Activated CD4-positive, CD25-positive, alpha-beta regulatory T cell treated with anti-CD3 and anti-CD28 coated beads, Interleukin-2, amount 50 U/mL, for 16 hours (primary cell): ENCODE data around the gene VRTN.
A peak's percentile ranks its signal among the peaks of the same experiment; 100 is the strongest.
"Not testable (repeated sequence)": the region's sequence is repeated elsewhere in the genome, so short reads cannot be mapped to it uniquely, and the experiment has no call there.

Experiments used
- DNase-seq: peaks from one replicate; pipeline ENCODE4 v3.0.0-alpha.2; 2020; ENCODE audit warnings: low read depth, low spot score

Gene VRTN, protein sequence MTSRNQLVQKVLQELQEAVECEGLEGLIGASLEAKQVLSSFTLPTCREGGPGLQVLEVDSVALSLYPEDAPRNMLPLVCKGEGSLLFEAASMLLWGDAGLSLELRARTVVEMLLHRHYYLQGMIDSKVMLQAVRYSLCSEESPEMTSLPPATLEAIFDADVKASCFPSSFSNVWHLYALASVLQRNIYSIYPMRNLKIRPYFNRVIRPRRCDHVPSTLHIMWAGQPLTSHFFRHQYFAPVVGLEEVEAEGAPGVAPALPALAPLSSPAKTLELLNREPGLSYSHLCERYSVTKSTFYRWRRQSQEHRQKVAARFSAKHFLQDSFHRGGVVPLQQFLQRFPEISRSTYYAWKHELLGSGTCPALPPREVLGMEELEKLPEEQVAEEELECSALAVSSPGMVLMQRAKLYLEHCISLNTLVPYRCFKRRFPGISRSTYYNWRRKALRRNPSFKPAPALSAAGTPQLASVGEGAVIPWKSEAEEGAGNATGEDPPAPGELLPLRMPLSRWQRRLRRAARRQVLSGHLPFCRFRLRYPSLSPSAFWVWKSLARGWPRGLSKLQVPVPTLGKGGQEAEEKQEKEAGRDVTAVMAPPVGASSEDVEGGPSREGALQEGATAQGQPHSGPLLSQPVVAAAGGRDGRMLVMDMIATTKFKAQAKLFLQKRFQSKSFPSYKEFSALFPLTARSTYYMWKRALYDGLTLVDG

DNA sequence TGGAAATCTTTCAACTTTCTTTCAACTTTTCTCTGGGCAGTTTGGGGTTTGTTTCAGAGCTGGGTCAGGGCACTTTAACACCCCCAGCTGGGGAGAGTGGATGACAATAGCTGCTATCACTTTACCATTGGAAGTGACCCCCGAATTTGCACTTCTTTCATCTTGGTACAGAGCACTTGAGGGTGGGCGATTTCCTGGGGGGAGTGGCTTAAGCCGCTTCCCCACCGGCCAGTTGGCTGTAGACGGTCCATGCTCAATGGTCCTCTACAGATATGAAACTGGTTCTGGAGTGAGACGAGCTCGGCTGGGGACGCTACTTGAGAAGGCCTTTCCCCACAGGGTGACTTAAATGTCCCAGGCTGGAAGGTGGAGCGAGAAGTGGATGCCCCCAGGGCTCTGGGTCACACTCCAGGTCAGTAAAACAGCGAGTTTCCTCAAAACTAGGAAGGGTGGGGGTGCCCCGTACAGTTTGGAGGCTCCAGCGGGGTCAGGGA lies at the start of gene VRTN:
Gene VRTN, plus strand, starts transcription at position 231 of the 494 bp plus-strand sequence. CDS start 8,313 bp downstream, outside the sequence.
- no peak for DNase-seq

DNA sequence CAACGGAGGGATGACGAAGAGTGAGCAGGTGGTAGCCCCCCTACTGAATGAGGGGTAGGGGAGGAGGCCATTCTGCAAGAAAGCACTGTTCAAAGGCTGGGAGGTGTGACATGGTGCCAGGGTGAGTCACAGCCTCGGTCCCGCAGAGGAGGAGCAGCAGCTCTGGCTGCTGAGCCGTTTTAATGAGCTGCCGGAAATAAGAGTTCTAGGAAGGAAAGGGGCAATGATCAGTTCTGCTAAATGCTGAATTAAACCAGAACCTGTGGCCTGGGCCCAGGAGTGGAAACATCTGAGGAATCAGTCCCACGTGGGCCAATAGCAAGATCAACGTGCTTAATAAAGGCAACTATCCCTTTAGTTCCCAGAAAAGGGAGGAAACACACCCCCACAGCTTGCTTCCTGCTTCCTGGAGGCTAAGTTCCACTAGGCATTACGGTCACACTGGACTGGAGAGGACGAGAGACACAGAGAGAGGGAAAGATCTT lies 49.2 kb upstream of the VRTN start:
- DNase-seq: no peak

DNA sequence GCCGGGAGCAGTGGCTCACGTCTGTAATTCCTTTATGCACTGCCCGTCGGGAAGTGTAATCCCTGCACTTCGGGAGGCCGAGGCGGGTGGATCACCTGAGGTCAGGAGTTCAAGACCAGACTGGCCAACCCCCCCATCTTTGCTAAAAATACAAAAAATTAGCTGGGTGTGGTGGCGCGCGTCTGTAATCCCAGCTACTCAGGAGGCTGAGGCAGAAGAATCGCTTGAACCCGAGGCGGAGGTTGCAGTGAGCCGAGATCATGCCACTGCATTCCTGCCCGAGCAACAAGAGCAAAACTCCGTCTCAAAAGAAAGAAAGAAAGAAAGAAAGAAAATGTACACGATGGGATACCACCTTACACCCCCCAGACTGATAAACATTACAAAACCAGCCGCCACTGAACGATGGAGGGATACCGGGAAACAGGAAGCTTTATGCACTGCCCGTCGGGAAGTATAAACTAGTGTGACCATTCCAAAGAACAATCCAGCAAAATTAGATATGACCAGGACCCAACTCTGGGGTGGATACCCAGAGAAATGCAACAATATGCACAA lies 46.6 kb upstream of the VRTN start:
- no peak for DNase-seq

DNA sequence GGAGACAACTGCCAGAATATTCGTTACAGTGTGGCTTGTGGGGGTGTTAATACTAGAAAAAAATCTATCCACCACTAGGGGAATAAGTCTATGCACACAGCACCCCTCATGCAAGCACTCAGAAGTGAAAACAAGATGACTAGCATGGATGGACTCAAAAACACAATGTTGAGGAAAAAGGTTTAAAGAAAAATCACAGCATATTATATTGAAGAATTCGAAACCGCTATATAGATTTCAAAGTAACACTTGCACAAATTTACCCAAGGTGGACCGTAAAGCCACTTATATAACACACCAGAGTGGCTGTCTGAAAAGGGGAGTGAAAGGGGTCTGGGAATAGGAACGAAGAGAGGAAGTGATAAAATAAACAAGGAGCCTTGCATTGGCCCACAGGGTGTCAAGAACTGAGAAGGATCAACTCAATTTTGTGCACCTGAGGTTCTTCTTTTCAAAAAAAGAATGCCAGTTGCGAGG lies 46.1 kb upstream of the VRTN start:
- no peak for DNase-seq

DNA sequence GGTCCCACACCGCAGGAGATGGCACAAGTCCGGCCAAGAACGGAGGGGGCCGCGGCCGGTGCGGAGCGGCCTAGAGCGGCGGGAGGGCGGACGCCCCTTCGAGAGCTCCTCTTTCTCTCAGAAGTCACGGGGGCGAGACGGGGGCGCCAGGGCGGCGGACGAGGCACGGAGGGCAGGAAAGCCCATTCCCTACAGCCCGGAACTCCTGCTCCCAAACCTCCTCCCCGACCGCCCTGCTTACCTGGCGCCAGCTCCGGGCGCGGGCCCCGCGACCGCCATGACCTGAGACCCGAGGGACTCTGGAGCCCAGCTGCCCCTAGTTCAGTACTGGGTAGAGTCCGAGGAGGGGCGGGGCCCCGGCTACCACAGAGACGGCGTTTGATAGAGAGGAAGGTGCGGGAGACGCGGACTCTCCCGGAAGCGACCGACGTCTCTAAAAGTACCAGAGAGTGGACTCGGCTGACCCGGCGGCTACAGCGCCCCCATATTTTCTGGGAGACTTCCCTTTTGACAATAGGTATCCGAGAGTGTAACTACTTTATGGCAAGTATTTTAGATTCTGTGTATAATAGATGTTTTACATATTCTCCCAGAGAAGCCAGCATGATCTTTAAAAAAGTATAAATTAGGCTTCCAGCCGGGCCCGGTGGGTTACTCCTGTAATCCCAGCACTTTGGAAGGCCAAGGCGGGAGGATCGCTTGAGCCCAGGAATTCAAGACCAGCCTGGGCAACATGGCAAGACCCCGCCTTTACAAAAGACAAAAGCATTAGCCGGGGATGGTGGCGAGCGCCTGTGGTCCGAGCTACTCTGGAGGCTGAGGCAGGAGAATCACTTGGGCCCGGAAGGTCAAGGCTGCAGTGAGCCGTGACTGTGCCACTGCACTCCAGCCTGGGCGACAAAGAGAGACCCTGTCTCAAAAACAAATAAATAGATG lies 45.4 kb upstream of the VRTN start, which contains the start of gene ABCD4:
Gene ABCD4, minus strand, starts transcription at position 301 of the 936 bp plus-strand sequence. Its CDS starts 22 bp downstream, at position 279.
- DNase-seq: peak; percentile 74

DNA sequence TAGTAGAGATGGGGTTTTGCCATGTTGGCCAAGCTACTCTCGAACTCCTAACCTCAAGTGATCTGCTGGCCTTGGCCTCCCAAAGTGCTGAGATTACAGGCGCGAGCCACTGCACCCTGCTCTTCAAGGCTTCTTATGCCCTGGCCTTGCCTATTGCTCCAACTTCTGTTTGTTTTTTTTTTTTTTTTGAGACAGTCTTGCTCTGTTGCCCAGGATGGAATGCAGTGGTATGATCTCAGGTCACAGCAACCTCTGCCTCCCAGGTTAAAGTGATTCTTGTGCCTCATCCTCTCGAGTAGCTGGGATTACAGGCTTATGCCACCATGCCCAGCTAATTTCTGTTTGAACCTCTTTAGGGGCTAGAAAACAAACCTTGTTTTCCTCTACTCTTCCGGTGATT lies 39.6 kb upstream of the VRTN start:
- no peak for DNase-seq

DNA sequence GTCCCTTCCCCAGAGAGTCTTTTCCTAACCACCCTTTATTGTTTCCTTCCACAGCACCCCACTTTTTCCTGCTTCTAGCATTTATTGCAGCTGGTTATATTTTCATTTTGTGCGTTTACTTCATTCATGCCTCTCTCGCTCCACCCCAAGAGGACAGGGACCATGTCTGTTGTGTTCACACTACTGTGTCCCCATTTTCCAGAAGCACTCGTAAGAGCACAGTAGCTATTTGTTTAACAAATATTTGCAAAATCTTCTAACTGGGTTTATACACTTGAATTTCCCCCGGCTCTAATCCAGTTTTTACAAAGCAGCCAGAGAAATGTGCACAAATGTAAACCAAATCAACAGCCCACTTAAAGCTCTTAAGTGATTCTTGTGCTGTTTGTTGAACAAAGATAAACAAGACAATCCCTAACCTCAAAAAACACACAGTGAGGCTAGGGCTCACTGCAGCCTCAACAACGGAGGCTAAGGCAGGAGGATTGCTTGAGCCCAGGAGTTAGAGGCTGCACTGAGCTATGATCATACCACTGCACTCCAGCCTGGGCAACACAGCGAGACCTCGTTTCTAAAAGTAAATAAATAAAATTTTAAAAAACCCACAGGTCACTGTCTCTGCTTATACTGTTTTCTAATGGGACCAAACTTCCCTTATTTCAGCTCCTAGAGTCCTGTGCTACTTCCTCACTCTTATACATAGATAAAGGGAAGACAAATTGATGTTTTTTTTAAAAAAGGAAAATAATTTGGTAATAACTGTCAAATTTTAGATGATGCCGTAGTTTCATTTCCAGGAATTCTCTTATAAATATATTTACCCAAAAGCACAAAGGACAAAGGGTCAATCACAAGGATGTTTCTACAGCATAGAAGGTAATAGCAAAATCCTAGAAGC lies 38.9 kb upstream of the VRTN start:
- DNase-seq: no peak

DNA sequence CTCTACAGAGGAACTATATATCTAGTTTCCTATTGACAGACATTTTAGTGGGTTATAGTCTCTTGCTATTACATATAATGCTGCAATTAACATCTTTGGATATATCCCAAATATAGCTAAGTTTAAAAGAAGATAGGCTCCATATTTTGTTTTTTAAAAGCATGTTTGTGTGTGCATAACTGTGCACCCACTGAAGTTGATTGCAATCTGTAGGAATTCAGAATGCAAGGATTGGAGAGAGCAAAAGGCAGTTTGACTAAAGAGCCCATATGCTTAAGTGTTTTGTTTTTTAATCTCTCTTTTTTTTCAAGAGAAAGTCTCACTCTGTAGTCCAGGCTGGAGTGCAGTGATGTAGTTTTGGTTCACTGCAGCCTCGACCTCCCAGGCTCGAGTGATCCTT lies 36.1 kb upstream of the VRTN start:
- DNase-seq: no peak

DNA sequence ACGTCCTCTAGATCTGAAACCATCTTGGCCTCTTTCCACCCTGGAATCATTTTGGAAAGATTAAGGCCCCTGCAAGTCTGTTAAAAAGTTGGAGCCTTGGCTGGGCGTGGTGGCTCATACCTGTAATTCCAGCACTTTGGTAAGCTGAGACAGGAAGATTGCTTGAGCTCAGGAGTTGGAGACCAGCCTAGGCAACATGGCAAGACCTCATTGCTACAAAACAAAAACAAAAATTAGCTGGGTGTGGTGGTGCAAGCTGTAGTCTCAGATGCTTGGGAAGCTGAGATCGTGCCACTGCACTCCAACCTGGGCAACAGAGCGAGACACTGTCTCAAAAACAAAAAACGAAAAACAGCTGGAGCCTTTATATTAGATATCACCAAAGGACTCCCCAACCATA lies 34.7 kb upstream of the VRTN start:
- DNase-seq: no peak

DNA sequence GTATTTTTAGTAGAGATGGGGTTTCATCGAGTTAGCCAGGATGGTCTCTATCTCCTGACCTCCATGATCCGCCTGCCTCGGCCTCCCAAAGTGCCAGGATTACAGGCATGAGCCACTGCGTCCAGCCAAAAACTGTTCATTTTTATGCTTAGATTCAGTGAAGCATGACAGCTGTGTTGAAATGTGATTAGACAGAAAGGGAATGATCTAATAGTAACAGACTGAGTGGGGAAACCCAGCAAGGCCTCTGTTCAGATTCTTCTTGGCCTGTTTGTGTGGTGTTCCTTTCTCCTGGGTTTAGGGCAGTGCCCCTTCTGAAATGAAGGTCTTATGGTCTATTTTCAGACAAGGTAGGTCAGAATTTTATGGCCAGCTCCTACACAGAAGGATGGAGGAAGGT lies 33.7 kb upstream of the VRTN start:
- no peak for DNase-seq

DNA sequence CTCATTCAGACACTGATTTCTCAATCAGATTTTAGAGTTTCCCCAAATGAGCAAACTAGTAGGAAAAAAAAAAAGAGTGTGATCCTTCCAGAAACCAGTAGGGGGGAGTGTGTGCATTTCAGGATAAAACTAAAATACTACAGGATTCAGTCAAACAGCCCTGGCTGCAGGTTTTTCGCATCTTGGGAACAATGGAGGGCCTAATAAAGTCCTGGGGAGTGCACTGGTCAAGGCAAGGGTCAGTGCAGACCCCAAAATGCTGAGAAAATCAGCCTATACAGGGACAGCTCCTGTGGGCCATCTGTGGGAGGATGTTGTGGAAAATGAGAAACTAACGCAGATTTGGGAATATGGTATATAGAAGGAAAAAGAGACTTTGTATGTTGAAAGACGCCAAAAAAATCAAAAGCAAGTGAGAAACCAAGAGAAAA lies 23.3 kb upstream of the VRTN start:
- DNase-seq: no peak

DNA sequence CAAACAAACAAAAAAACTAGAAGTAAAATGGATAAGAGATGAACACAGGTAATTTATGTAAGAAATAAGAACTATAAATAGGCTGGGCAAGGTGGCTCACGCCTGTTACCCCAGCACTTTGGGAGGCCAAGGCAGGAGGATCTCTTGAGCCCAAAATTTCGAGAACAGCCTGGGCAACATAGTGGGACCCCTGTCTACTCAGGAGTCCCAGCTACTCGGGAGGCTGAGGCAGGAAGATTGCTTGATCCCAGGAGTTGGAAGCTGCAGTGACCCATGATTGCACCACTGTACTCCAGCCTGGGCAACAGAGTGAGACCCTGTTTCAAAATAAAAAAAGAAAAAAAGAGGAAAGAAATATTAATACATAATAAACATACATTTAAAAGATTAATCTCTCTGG lies 22.8 kb upstream of the VRTN start:
- no peak for DNase-seq

DNA sequence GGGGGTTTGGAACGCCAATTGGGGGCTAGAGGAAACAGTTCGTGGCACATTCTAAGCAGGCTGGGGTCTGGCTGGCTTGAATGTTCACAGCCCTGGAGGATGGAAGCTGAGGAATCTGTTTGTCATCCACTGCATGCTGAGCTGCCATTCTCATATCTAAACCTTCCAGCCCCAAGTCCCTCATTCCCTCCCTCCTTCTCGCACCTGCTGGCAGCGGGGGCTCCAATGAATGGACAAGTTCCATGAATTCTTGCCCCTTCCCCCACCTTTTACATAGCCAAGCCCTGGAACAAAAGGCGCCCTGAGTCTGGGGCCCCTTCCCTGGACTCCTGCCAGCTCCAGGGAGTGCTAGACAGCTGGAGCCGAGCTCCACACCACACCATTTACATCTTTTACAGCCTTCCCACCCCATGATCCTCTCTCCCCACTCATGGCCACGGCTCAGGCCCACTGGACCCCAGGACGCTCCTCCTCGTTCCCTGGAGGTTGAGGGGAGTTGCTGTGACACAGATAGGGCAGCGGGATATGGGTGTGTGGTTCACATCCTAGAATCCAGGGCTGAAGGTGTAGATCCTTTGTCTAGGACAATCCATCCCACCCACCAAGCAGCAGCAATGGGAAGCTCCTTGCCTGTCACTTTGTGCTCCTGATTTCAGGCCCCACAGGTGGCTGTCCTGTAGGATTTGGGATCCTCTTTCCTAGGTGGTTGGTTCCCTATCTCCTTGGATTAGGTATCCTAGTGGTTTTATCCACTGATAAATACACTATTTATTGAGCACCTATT lies 21.7 kb upstream of the VRTN start:
- DNase-seq: no peak

DNA sequence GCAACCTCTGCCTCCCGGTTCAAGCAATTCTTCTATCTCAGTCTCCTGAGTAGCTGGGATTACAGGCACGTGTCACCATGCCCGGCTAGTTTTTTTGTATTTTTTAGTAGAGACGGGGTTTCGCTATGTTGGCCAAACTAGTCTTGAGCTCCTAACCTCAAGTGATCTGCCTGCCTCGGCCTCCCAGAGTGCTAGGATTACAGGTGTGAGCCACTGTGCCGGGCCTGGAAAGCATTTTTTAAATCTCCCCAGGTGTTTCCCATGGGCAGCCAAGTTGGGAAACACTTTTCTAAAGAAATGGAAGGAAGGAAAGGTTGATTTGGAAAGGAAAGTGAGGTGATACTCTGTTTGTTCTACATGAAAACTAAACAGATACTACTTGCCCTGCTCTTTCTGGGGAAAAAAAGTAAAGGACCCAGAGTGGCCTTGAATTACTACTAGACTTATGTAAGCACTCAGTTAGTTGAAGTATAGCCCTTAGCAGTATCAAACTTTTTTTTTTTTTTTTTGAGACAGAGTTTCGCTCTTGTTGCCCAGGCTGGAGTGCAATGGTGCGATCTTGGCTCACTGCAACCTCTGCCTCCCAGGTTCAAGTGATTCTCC lies 18.2 kb upstream of the VRTN start:
- DNase-seq: not testable (repeated sequence)

DNA sequence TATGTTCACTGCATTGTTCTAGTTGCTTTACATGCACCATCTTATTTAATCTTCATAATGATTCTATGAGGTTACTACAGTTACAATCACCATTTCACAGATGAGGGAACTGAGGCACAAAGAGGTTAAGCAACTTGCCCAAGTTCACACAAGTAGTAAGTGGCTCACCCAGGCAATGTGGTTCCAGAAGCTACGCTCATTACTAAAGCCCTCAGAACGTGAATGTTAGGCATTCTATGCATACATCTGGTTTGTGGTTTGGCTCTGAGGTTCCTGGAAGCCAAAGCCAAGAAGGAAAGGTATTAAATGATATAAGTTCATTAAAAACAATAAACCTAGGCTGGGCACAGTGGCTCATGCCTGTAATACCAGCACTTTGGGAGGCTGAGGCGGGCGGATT lies 14.4 kb upstream of the VRTN start:
- no peak for DNase-seq

DNA sequence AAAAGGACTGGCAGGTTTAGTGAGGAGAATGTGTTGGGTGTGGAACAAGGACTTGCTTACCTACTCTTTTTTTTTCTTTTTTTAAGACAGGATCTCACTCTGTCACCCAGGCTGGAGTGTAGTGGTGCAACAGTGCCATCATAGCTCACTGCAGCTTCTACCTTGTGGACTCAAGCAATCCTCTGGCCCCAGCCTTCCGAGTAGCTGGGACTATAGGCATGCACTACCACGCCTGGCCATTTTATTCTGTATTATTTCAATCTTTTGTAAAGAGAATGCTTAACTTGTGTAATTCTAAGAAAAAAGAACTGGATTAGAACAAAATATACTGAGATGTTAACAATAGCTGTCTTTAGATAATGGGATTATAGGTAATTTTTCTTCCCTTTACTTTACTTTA lies 1.9 kb upstream of the VRTN start:
- DNase-seq: no peak

DNA sequence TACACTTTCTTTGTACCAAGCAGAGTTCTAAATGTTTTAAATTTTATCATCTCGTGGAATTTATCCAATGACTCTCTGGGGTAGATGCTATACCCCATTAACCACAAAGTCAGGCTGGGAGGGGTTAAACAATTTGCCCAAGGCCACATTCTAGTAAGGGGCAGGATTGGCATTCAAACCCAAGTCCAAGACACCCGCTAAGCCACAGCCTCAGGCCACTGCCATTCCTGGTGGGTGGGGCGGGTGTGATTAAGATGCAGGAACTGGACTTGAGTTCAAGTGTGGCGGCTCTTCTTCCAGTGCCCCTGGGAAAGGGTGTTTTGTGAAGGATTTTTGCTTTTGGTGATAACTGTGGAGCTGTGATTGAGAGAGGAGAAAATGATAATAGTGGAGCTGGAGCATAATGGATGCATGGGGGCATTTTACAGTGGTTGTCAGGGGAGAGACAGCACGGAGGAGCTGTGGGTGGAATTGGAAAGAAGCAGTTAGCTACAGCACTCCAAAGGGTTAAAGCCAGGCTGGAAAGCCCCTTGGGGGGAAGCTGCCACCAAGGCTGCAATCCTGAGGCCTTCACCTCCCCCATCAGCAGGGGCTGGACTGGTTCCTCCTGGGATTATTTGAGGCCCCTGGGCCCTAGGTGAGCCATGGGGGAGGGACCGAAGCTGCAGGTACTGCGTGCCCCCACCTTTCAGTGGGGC lies 1.0 kb upstream of the VRTN start:
- DNase-seq: no peak

DNA sequence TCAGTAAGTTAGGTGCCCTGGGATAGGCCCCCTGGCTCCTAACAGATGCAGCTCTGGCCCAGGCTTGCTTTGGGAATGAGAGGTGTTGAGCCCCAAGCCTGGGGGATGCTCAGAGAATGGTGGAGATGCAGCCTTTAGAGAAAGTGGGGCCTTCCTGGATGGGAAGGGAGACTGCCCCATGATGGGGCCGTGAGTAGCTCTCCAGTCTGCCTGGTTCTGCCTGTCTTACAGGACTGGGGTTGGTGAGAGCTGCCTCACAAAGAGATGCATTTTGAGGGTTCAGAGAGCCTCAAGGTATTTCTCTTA lies 523 bp upstream of the VRTN start:
- no peak for DNase-seq
